Spleen (tissue), 7 donors: ENCODE measurements around the gene USHBP1.

ENCODE experiments used
- CTCF ChIP-seq, 11 experiments: fragments of 200-600 bp in 7 of 11; fragments of 450-650 bp in 4 of 11; sonication (generic) in 4 of 11; IDR thresholded peaks in 8 of 11; conservative IDR thresholded peaks in 3 of 11; 1 replicate in 7 of 11; 2 replicates in 4 of 11; pipeline versions ENCODE4 v1.4.0 to v1.8.0; 2016 to 2021; ENCODE audit warnings: antibody characterized with exemption in 11 of 11, inconsistent platforms in 4 of 11, mild to moderate bottlenecking in 1 of 11
- POLR2A ChIP-seq, 3 donors: fragments of 450-650 bp; IDR thresholded peaks; one replicate each; pipeline ENCODE4 v1.5.1; 2017; ENCODE audit warnings: antibody characterized with exemption in 3 of 3, mild to moderate bottlenecking in 1 of 3
- POLR2AphosphoS5 ChIP-seq, 3 donors: sonication (generic); formaldehyde crosslinking; IDR thresholded peaks; one replicate each; pipeline ENCODE4 v1.5.1; 2017; ENCODE audit warnings: antibody characterized with exemption in 3 of 3
- donor health status: DM: no; HTN: no; CAD: no; lungs with moderate emphysema.
- donor health status: DM: no; HTN: no; CAD: no.
- donor health status: DM: no; HTN: no; CAD: no.

- TF ChIP-seq CTCF (IDR thresholded peaks at IDR 0.05 in 8 of 11, conservative IDR thresholded peaks at IDR 0.05 in 3 of 11) (peak in 1 of 11 experiments; percentile 14), POLR2A (IDR thresholded peaks at IDR 0.05) (no peak), POLR2AphosphoS5 (IDR thresholded peaks at IDR 0.05) (peak; percentile 73 to 89 (median 82))
Observed at GRCh38 chr19:17266975-17267788, 2.6 kb upstream of the USHBP1 start, which contains the start of gene BABAM1.
